ENCODE results near the gene RNASE12.
"Not testable (repeated sequence)": the region's sequence is repeated elsewhere in the genome, so short reads cannot be mapped to it uniquely, and the experiment has no call there.

RNASE12 gene

GRCh38 chr14:20583142-20583541 lies 8.0 kb downstream of the RNASE12 start:
- no peak for DNase-seq (ENCODE audit: low spot score)

- no peak for DNase-seq (ENCODE audit: low spot score)
These were observed 10.9 kb downstream of the RNASE12 start for GRCh38 chr14:20580242-20580641.

GRCh38 chr14:20578784-20579502 lies 12.2 kb downstream of the RNASE12 start:
- no peak for DNase-seq (ENCODE audit: low spot score)

- DNase-seq (ENCODE audit: low spot score) = no peak
These were observed 12.9 kb downstream of the RNASE12 start for GRCh38 chr14:20578325-20578724.

GRCh38 chr14:20572382-20572990 lies 18.7 kb downstream of the RNASE12 start:
- not testable (repeated sequence) for DNase-seq (ENCODE audit: low spot score)

- DNase-seq (ENCODE audit: low spot score) = not testable (repeated sequence)
These were observed 20.5 kb downstream of the RNASE12 start for GRCh38 chr14:20570720-20571119.

GRCh38 chr14:20569865-20570264 lies 21.3 kb downstream of the RNASE12 start:
- DNase-seq (ENCODE audit: low spot score) = not testable (repeated sequence)

GRCh38 chr14:20569066-20569465 lies 22.1 kb downstream of the RNASE12 start:
- DNase-seq (ENCODE audit: low spot score) = no peak

- DNase-seq (ENCODE audit: low spot score) = no peak
These were observed 22.8 kb downstream of the RNASE12 start for GRCh38 chr14:20568393-20568792.

GRCh38 chr14:20567199-20567598 lies 24.0 kb downstream of the RNASE12 start:
- DNase-seq (ENCODE audit: low spot score) = not testable (repeated sequence)

GRCh38 chr14:20564501-20564997 lies 26.6 kb downstream of the RNASE12 start:
- no peak for DNase-seq (ENCODE audit: low spot score)

- DNase-seq (ENCODE audit: low spot score) = no peak
These were observed 27.2 kb downstream of the RNASE12 start for GRCh38 chr14:20563971-20564370.

GRCh38 chr14:20560961-20561360 lies 30.2 kb downstream of the RNASE12 start, which contains the start of gene RNASE9:
RNASE9 (minus strand) TSS chr14:20561047.
- no peak for DNase-seq (ENCODE audit: low spot score)

GRCh38 chr14:20559461-20559904 lies 31.7 kb downstream of the RNASE12 start:
- DNase-seq (ENCODE audit: low spot score) = no peak

- no peak for DNase-seq (ENCODE audit: low spot score)
These were observed 34.0 kb downstream of the RNASE12 start for GRCh38 chr14:20557212-20557542.

- DNase-seq (ENCODE audit: low spot score) = no peak
These were observed 34.5 kb downstream of the RNASE12 start for GRCh38 chr14:20556500-20557211.

GRCh38 chr14:20555845-20556244 lies 35.3 kb downstream of the RNASE12 start:
- DNase-seq (ENCODE audit: low spot score) = no peak

- DNase-seq (ENCODE audit: low spot score) = no peak
These were observed 38.2 kb downstream of the RNASE12 start for GRCh38 chr14:20553024-20553423.

- DNase-seq (ENCODE audit: low spot score) = no peak
These were observed 39.6 kb downstream of the RNASE12 start for GRCh38 chr14:20551606-20552005.

- no peak for DNase-seq (ENCODE audit: low spot score)
These were observed 40.2 kb downstream of the RNASE12 start for GRCh38 chr14:20550926-20551325.

- no peak for DNase-seq (ENCODE audit: low spot score)
These were observed 42.6 kb downstream of the RNASE12 start for GRCh38 chr14:20548414-20549158.

- no peak for DNase-seq (ENCODE audit: low spot score)
These were observed 44.3 kb downstream of the RNASE12 start for GRCh38 chr14:20546877-20547276.
